HEK293 (cell line): ENCODE measurements around the gene ADRA2C.

ENCODE experiments used
- CTCF ChIA-PET: fragments of 350-600 bp; formaldehyde crosslinking; extraction: SDS; loops from one replicate; lab custom pipeline; 2021; ENCODE audit warnings: antibody characterized with exemption; lab: Yijun Ruan, JAX
- POLR2A ChIA-PET: fragments of 300-600 bp; formaldehyde crosslinking; extraction: SDS; loops from one replicate; lab custom pipeline; 2020; ENCODE audit warnings: antibody characterized with exemption, inconsistent platforms; lab: Yijun Ruan, JAX
- H3K27ac ChIP-seq: fragments of 200-500 bp; sonication (Bioruptor generic); 2 replicates; pipeline ENCODE4 v1.5.1; 2014; ENCODE audit warnings: low read depth, low read length, control low read depth, inconsistent platforms; ENCODE audit errors: extremely low read depth
- H3K36me3 ChIP-seq, 2 experiments: fragments of 200-500 bp in 1 of 2; sonication (Bioruptor generic) in 1 of 2; 1 replicate in 1 of 2; 2 replicates in 1 of 2; pipeline ENCODE4 v1.5.1; 2014 to 2017; ENCODE audit warnings: inconsistent platforms in 2 of 2, low read length in 2 of 2; ENCODE audit not compliant: control insufficient read depth in 2 of 2, insufficient read depth in 1 of 2
- H3K4me1 ChIP-seq: fragments of 200-500 bp; sonication (Bioruptor generic); 2 replicates; pipeline ENCODE4 v1.5.1; 2014; ENCODE audit warnings: mild to moderate bottlenecking, low read length, inconsistent platforms; ENCODE audit not compliant: control insufficient read depth, insufficient read depth
- H3K4me3 ChIP-seq: 2 replicates; pipeline ENCODE4 v1.5.1; 2011; ENCODE audit warnings: low read depth, mild to moderate bottlenecking, control low read depth, low read length, moderate library complexity
- H3K9me3 ChIP-seq: fragments of 200-500 bp; sonication (Bioruptor generic); 2 replicates; pipeline ENCODE4 v1.5.1; 2014; ENCODE audit warnings: low read depth, low read length, inconsistent platforms; ENCODE audit not compliant: control insufficient read depth, insufficient read depth
- BCL11B ChIP-seq: fragments of 450-650 bp; formaldehyde crosslinking; IDR thresholded peaks from 2 replicates; pipeline ENCODE4 v1.5.1; 2016; ENCODE audit warnings: low read depth, missing biosample characterization, missing genetic modification characterization
- HIC1 ChIP-seq: fragments of 450-650 bp; formaldehyde crosslinking; IDR thresholded peaks from 2 replicates; pipeline ENCODE4 v1.5.1; 2016; ENCODE audit warnings: missing biosample characterization, missing genetic modification characterization
- HOXD13 ChIP-seq: sonication (generic); formaldehyde crosslinking; IDR thresholded peaks from 2 replicates; pipeline ENCODE4 v1.8.0; 2022; ENCODE audit warnings: missing genetic modification reagents, borderline replicate concordance
- ZBTB11 ChIP-seq: fragments of 450-650 bp; formaldehyde crosslinking; conservative IDR thresholded peaks from 2 replicates; pipeline ENCODE4 v1.5.1; 2016; ENCODE audit warnings: low read depth, missing biosample characterization, missing genetic modification characterization
- ZFP37 ChIP-seq: fragments of 450-650 bp; formaldehyde crosslinking; IDR thresholded peaks from 2 replicates; pipeline ENCODE4 v1.5.1; 2016; ENCODE audit warnings: missing biosample characterization, missing genetic modification characterization
- ZIC2 ChIP-seq: fragments of 450-650 bp; formaldehyde crosslinking; IDR thresholded peaks from 2 replicates; pipeline ENCODE4 v1.5.1; 2016; ENCODE audit warnings: missing biosample characterization, missing genetic modification characterization
- ZNF114 ChIP-seq: fragments of 450-650 bp; formaldehyde crosslinking; IDR thresholded peaks from 2 replicates; pipeline ENCODE4 v1.5.0; 2017; ENCODE audit warnings: missing biosample characterization, missing genetic modification characterization
- ZNF292 ChIP-seq: fragments of 450-650 bp; formaldehyde crosslinking; IDR thresholded peaks from 2 replicates; pipeline ENCODE4 v1.5.1; 2016; ENCODE audit warnings: low read depth, missing biosample characterization, missing genetic modification characterization, borderline replicate concordance
- ZNF366 ChIP-seq: fragments of 450-650 bp; formaldehyde crosslinking; conservative IDR thresholded peaks from 2 replicates; pipeline ENCODE4 v1.5.1; 2016; ENCODE audit warnings: missing biosample characterization, missing genetic modification characterization
- ZNF654 ChIP-seq: fragments of 450-650 bp; formaldehyde crosslinking; IDR thresholded peaks from 2 replicates; pipeline ENCODE4 v1.5.1; 2016; ENCODE audit warnings: low read depth, missing biosample characterization, missing genetic modification characterization
- ZNF670 ChIP-seq: fragments of 450-650 bp; formaldehyde crosslinking; IDR thresholded peaks from 2 replicates; pipeline ENCODE4 v1.5.1; 2016; ENCODE audit warnings: missing biosample characterization, missing genetic modification characterization, low read depth
- ZNF843 ChIP-seq: fragments of 450-650 bp; formaldehyde crosslinking; IDR thresholded peaks from 2 replicates; pipeline ENCODE4 v1.5.1; 2016; ENCODE audit warnings: missing biosample characterization, missing genetic modification characterization
- ZSCAN4 ChIP-seq: fragments of 450-650 bp; formaldehyde crosslinking; IDR thresholded peaks from 2 replicates; pipeline ENCODE4 v1.5.1; 2017; ENCODE audit warnings: missing biosample characterization, missing genetic modification characterization

Gene ADRA2C

GRCh38 chr4:3746701-3747580, 19.2 kb upstream of the ADRA2C start (continued):
- TF ChIP-seq ZSCAN4 (tag by site-specific recombination) (peak; percentile 95), HIC1 (no peak), BCL11B (tag by site-specific recombination) (no peak)

- Histone ChIP-seq H3K4me1 (0 out of 2 replicates have a peak, but pooled peaks cover 2% of the 10 kb centered on the region), H3K27ac (no peak overlapping the region), H3K9me3 (no peaks in the 10 kb centered on the region), H3K4me3 (no peak overlapping the region), H3K36me3 (no peaks in the 10 kb centered on the region)
- POLR2A ChIA-PET, result interaction anchor here (1.0 kb wide), 1 partner anchor 18 kb away, joined by 3 read pairs; no protein-coding TSS in a partner anchor
- CTCF ChIA-PET, result interaction anchor here (0.6 to 2.9 kb wide), 10 partner anchors 9 to 195 kb away, joined by 3 to 20 read pairs (median 6); no protein-coding TSS in a partner anchor
- peak; percentile 21; the same call in 1 of the 2 replicates for TF ChIP-seq ZBTB11 (tag by site-specific recombination)
- TF ChIP-seq ZNF366, result 0 out of 2 replicates have a peak, but pooled peaks have one; percentile 4
- no peak for TF ChIP-seq ZFP37 (tag by site-specific recombination)
These were observed 18.6 kb upstream of the ADRA2C start for GRCh38 chr4:3747581-3747904.

- H3K36me3 ChIP-seq, result no peaks in the 10 kb centered on the region
- H3K4me3 ChIP-seq, result no peak overlapping the region
- TF ChIP-seq ZIC2 (tag by site-specific recombination) (peak; percentile 59), HOXD13 (CRISPR knock-in tag) (no peak)
- H3K9me3 ChIP-seq, result no peaks in the 10 kb centered on the region
- H3K27ac ChIP-seq, result no peak overlapping the region
- ChIA-PET POLR2A (interaction anchor here (1.0 kb wide), 1 partner anchor 17 kb away, joined by 3 read pairs; no protein-coding TSS in a partner anchor), CTCF (interaction anchor here (0.6 to 2.9 kb wide), 8 partner anchors 12 to 133 kb away, joined by 3 to 20 read pairs (median 4); no protein-coding TSS in a partner anchor)
- H3K4me1 ChIP-seq, result 0 out of 2 replicates have a peak, but pooled peaks cover 2% of the 10 kb centered on the region
These were observed 17.9 kb upstream of the ADRA2C start for GRCh38 chr4:3748136-3748898.

GRCh38 chr4:3749081-3749480, 17.1 kb upstream of the ADRA2C start:
- ChIA-PET POLR2A (no interaction called here), CTCF (interaction anchor here (0.8 to 2.9 kb wide), 3 partner anchors 12 to 132 kb away, joined by 3 to 20 read pairs (median 10); no protein-coding TSS in a partner anchor)
- Histone ChIP-seq H3K4me1 (0 out of 2 replicates have a peak, but pooled peaks cover 2% of the 10 kb centered on the region), H3K27ac (no peak overlapping the region), H3K36me3 (no peaks in the 10 kb centered on the region), H3K9me3 (no peaks in the 10 kb centered on the region), H3K4me3 (no peak overlapping the region)
- TF ChIP-seq ZNF843 (tag by site-specific recombination) (no peak), ZNF670 (tag by site-specific recombination) (no peak), ZNF654 (tag by site-specific recombination) (no peak), ZNF292 (tag by site-specific recombination) (no peak), ZBTB11 (tag by site-specific recombination) (no peak), ZNF114 (tag by site-specific recombination) (no peak)
